ENCODE data around the gene TRPM2. TPM values are rescaled to one million over a fixed set of nuclear protein-coding genes. Genes with fewer than 3 reads are reported as not detected.
A peak's percentile ranks its signal among the peaks of the same experiment; 100 is the strongest.
"Not testable (repeated sequence)": the region's sequence is repeated elsewhere in the genome, so short reads cannot be mapped to it uniquely, and the experiment has no call there.

Gene TRPM2
- total and polyA plus RNA-seq, 5 donors from 2014 or later: 0.38 to 3.1 (median 1.1) TPM

DNA sequence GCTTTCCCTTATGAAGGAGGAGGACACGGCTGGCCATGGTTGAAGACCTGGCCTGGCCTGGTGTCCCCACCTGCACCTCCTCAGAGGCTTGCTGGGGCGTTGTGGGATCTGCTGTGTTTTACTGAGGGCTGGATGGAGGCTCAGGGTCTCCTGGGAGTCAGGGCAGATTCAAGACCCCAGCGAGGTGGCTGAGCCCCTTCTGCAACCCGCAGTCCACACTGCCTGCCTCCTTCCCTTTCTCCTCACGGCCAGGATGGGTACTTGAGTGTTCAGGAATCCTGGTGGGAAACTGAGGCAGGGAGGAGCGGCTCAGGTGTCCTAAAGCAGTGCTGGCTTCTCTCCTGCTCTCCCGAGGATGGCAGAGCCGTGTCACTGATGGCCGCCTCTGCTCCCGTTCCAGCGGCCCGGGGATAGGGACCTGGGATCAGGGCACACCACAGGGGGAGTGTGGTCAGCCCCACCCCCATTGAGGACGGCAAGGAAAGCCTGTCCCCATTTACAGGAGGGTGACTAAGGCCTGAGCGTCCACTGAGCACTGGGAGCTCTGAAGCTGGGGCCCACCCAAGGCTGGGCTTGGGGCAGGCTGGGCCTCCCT, 47.5 kb downstream of the TRPM2 start:
- ATAC-seq (ENCODE audit: low read depth in 2 of 2): no peak
- no peaks in the 10 kb centered on the region for H3K9me3 ChIP-seq (ENCODE audit: control insufficient read depth in 2 of 2, low read length in 2 of 2)
- Mint-ChIP-seq H3K4me3 (no peak overlapping the region), H3K27me3 (no peaks in the 10 kb centered on the region), H3K36me3 (no peaks in the 10 kb centered on the region), H3K4me1 (no peaks in the 10 kb centered on the region), H3K27ac (no peak overlapping the region), H3K9me3 (peaks cover 0 to 2% (median 0%) of the 10 kb centered on the region in 7 donors)
- H3K4me3 ChIP-seq (ENCODE audit: low read depth, low read length): no peak overlapping the region
- H3K27ac ChIP-seq (ENCODE audit: insufficient read depth, low read length, poor library complexity, severe bottlenecking): no peak overlapping the region
- H3K4me1 ChIP-seq (ENCODE audit: control insufficient read depth, insufficient read depth, low read length, poor library complexity, severe bottlenecking): no peaks in the 10 kb centered on the region
- DNase-seq: no peak
- no peaks in the 10 kb centered on the region for H3K36me3 ChIP-seq (ENCODE audit: control insufficient read depth, insufficient read depth, low read length)
- no peaks in the 10 kb centered on the region for H3K27me3 ChIP-seq (ENCODE audit: control insufficient read depth, insufficient read depth, low read length)

- Mint-ChIP-seq H3K4me3 (no peak overlapping the region), H3K27ac (peak overlapping the region in 1 of 3 donors; percentile 78), H3K27me3 (no peaks in the 10 kb centered on the region), H3K9me3 (peaks cover 0 to 2% (median 0%) of the 10 kb centered on the region in 7 donors), H3K36me3 (no peaks in the 10 kb centered on the region), H3K4me1 (no peaks in the 10 kb centered on the region)
- H3K9me3 ChIP-seq (ENCODE audit: control insufficient read depth in 2 of 2, low read length in 2 of 2): no peaks in the 10 kb centered on the region
- no peaks in the 10 kb centered on the region for H3K27me3 ChIP-seq (ENCODE audit: control insufficient read depth, insufficient read depth, low read length)
- H3K27ac ChIP-seq (ENCODE audit: insufficient read depth, low read length, poor library complexity, severe bottlenecking): no peak overlapping the region
- no peaks in the 10 kb centered on the region for H3K4me1 ChIP-seq (ENCODE audit: control insufficient read depth, insufficient read depth, low read length, poor library complexity, severe bottlenecking)
- H3K4me3 ChIP-seq (ENCODE audit: low read depth, low read length): no peak overlapping the region
- H3K36me3 ChIP-seq (ENCODE audit: control insufficient read depth, insufficient read depth, low read length): no peaks in the 10 kb centered on the region
- DNase-seq: no peak
- no peak for ATAC-seq (ENCODE audit: low read depth in 2 of 2)
Observed at GRCh38 chr21:44401386-44402160, 48.2 kb downstream of the TRPM2 start.

DNA sequence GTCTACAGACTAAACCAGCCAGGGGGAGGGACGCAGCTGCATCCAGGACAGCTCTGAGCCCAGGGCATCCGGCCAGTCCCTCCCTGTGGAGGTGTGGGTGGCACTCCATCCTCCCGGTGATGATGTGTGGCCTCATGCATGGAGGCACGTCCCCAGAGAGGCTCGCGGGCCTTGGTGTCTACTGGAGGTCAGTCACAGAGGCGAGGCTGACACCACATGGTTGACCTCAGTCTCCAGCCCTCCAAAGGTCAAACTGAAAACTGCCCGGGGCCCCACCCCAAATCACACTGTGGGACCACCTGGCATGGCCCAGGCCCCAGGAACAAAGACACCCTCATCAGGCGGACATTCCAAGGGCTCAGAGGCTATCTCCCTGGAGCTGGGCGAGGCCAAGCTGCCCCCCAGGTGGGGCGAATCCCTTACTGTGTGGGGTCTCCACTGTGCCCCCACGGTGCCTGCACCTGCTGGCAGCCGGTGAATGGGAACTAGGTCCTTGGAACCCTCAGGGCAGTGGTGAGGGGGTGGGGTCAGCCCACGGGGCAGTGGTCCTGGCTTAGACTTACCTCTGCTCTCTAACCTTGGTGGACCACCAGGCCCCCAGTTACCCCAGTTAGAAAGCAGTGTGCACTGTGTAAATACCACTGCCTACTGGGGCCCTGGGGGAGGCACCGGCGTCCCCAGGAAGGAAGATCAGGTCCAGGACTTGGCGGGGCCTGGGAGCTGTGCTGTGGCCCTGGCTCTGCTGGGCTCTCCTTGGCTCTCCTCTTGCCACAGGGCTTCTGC, 49.1 kb downstream of the TRPM2 start:
- Histone ChIP-seq H3K4me3 (ENCODE audit: low read depth, low read length) (no peak overlapping the region), H3K9me3 (ENCODE audit: control insufficient read depth in 2 of 2, low read length in 2 of 2) (no peaks in the 10 kb centered on the region), H3K27ac (ENCODE audit: insufficient read depth, low read length, poor library complexity, severe bottlenecking) (no peak overlapping the region), H3K36me3 (ENCODE audit: control insufficient read depth, insufficient read depth, low read length) (no peaks in the 10 kb centered on the region), H3K27me3 (ENCODE audit: control insufficient read depth, insufficient read depth, low read length) (no peaks in the 10 kb centered on the region), H3K4me1 (ENCODE audit: control insufficient read depth, insufficient read depth, low read length, poor library complexity, severe bottlenecking) (no peaks in the 10 kb centered on the region)
- ATAC-seq (ENCODE audit: low read depth in 2 of 2): no peak
- H3K27me3 Mint-ChIP-seq: no peaks in the 10 kb centered on the region
- H3K36me3 Mint-ChIP-seq: no peaks in the 10 kb centered on the region
- peaks cover 0 to 4% (median 0%) of the 10 kb centered on the region in 4 donors for H3K4me1 Mint-ChIP-seq
- H3K9me3 Mint-ChIP-seq: peaks cover 0 to 4% (median 0%) of the 10 kb centered on the region in 7 donors
- no peak overlapping the region for H3K4me3 Mint-ChIP-seq
- H3K27ac Mint-ChIP-seq: no peak overlapping the region
- DNase-seq: no peak

GRCh38 chr21:44403106-44404020, 49.9 kb downstream of the TRPM2 start:
- no peaks in the 10 kb centered on the region for H3K27me3 ChIP-seq (ENCODE audit: control insufficient read depth, insufficient read depth, low read length)
- ATAC-seq (ENCODE audit: low read depth in 2 of 2): no peak
- H3K36me3 ChIP-seq (ENCODE audit: control insufficient read depth, insufficient read depth, low read length): no peaks in the 10 kb centered on the region
- H3K9me3 ChIP-seq (ENCODE audit: control insufficient read depth in 2 of 2, low read length in 2 of 2): no peaks in the 10 kb centered on the region
- DNase-seq: no peak
- H3K4me3 Mint-ChIP-seq: no peak overlapping the region
- peak overlapping the region in 1 of 3 donors; percentile 23 for H3K27ac Mint-ChIP-seq
- H3K9me3 Mint-ChIP-seq: peaks cover 0 to 5% (median 1%) of the 10 kb centered on the region in 7 donors
- H3K27me3 Mint-ChIP-seq: no peaks in the 10 kb centered on the region
- peaks cover 0 to 6% (median 0%) of the 10 kb centered on the region in 4 donors for H3K4me1 Mint-ChIP-seq
- H3K4me1 ChIP-seq (ENCODE audit: control insufficient read depth, insufficient read depth, low read length, poor library complexity, severe bottlenecking): no peaks in the 10 kb centered on the region
- no peak overlapping the region for H3K27ac ChIP-seq (ENCODE audit: insufficient read depth, low read length, poor library complexity, severe bottlenecking)
- H3K4me3 ChIP-seq (ENCODE audit: low read depth, low read length): no peak overlapping the region
- no peaks in the 10 kb centered on the region for H3K36me3 Mint-ChIP-seq

- not testable (repeated sequence) for H3K4me3 Mint-ChIP-seq; H3K4me3 ChIP-seq (ENCODE audit: low read depth, low read length); H3K36me3 Mint-ChIP-seq; ATAC-seq (ENCODE audit: low read depth in 2 of 2); DNase-seq; H3K27ac ChIP-seq (ENCODE audit: insufficient read depth, low read length, poor library complexity, severe bottlenecking); H3K27ac Mint-ChIP-seq; H3K4me1 Mint-ChIP-seq; H3K9me3 ChIP-seq (ENCODE audit: control insufficient read depth in 2 of 2, low read length in 2 of 2); H3K9me3 Mint-ChIP-seq; H3K27me3 ChIP-seq (ENCODE audit: control insufficient read depth, insufficient read depth, low read length); H3K27me3 Mint-ChIP-seq; H3K36me3 ChIP-seq (ENCODE audit: control insufficient read depth, insufficient read depth, low read length); H3K4me1 ChIP-seq (ENCODE audit: control insufficient read depth, insufficient read depth, low read length, poor library complexity, severe bottlenecking)
Observed at GRCh38 chr21:44404482-44404881, 51.1 kb downstream of the TRPM2 start.

GRCh38 chr21:44405091-44405947, 51.9 kb downstream of the TRPM2 start:
- Histone ChIP-seq H3K36me3 (ENCODE audit: control insufficient read depth, insufficient read depth, low read length) (no peaks in the 10 kb centered on the region), H3K9me3 (ENCODE audit: control insufficient read depth in 2 of 2, low read length in 2 of 2) (no peaks in the 10 kb centered on the region), H3K4me3 (ENCODE audit: low read depth, low read length) (no peak overlapping the region), H3K27ac (ENCODE audit: insufficient read depth, low read length, poor library complexity, severe bottlenecking) (no peak overlapping the region), H3K4me1 (ENCODE audit: control insufficient read depth, insufficient read depth, low read length, poor library complexity, severe bottlenecking) (no peaks in the 10 kb centered on the region), H3K27me3 (ENCODE audit: control insufficient read depth, insufficient read depth, low read length) (no peaks in the 10 kb centered on the region)
- ATAC-seq (ENCODE audit: low read depth in 2 of 2) (no peak), DNase-seq (no peak)
- Mint-ChIP-seq H3K27me3 (no peaks in the 10 kb centered on the region), H3K4me3 (no peak overlapping the region), H3K36me3 (no peaks in the 10 kb centered on the region), H3K27ac (no peak overlapping the region), H3K9me3 (peaks cover 0 to 5% (median 2%) of the 10 kb centered on the region in 7 donors), H3K4me1 (peaks cover 0 to 7% (median 0%) of the 10 kb centered on the region in 4 donors)

Measured in CD4-positive, CD25-positive, alpha-beta regulatory T cell (primary cell).